HG03108 (cell line): Measurements from ENCODE around the gene LTBP4.
"Not testable (repeated sequence)": the region's sequence is repeated elsewhere in the genome, so short reads cannot be mapped to it uniquely, and the experiment has no call there.

Experiments
- ATAC-seq: cut with Tn5 transposase; IDR thresholded peaks from one replicate; pipeline ENCODE4 v1.9.1; 2021; ENCODE audit warnings: moderate library complexity; ENCODE audit not compliant: unreplicated experiment

The LTBP4 gene, protein sequence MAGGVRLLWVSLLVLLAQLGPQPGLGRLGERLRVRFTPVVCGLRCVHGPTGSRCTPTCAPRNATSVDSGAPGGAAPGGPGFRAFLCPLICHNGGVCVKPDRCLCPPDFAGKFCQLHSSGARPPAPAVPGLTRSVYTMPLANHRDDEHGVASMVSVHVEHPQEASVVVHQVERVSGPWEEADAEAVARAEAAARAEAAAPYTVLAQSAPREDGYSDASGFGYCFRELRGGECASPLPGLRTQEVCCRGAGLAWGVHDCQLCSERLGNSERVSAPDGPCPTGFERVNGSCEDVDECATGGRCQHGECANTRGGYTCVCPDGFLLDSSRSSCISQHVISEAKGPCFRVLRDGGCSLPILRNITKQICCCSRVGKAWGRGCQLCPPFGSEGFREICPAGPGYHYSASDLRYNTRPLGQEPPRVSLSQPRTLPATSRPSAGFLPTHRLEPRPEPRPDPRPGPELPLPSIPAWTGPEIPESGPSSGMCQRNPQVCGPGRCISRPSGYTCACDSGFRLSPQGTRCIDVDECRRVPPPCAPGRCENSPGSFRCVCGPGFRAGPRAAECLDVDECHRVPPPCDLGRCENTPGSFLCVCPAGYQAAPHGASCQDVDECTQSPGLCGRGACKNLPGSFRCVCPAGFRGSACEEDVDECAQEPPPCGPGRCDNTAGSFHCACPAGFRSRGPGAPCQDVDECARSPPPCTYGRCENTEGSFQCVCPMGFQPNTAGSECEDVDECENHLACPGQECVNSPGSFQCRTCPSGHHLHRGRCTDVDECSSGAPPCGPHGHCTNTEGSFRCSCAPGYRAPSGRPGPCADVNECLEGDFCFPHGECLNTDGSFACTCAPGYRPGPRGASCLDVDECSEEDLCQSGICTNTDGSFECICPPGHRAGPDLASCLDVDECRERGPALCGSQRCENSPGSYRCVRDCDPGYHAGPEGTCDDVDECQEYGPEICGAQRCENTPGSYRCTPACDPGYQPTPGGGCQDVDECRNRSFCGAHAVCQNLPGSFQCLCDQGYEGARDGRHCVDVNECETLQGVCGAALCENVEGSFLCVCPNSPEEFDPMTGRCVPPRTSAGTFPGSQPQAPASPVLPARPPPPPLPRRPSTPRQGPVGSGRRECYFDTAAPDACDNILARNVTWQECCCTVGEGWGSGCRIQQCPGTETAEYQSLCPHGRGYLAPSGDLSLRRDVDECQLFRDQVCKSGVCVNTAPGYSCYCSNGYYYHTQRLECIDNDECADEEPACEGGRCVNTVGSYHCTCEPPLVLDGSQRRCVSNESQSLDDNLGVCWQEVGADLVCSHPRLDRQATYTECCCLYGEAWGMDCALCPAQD (N-terminal part only)

DNA sequence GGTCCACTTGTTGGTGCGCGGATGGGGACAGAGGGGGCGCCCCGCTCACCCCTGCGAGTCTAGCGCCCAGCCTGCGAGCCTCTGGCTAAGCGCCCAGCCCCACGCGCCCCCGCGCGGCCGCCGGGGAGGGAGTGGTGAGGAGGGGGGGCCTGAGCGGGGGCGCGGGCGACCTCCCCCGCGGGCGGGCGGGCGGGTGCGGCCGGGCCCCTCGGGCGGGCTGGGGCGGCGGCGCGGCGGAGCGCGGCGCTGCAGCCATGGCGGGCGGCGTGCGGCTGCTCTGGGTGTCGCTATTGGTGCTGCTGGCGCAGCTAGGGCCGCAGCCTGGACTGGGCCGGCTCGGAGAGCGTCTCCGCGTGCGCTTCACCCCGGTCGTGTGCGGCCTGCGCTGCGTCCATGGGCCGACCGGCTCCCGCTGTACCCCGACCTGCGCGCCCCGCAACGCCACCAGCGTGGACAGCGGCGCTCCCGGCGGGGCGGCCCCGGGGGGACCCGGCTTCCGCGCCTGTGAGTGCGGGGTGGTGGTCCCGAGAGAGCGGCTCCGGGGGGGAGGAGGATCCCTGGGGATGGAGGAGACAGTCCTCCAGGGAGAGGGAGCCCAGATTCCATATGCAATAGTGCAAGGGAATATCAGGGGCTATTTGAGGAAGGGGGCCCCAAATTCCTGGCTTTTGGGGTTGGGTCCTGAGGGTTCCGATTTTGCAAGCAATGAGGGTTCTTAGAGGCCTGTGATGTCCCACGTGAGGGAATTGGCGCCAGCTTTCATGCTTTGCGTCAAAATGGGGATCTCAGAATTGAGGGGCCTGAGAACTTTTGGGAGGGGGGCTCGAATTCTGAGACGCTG, at the start of gene LTBP4:
LTBP4 (plus strand) TSS at position 236 of the 841 bp plus-strand sequence; CDS start at position 255, 19 bp downstream.
- ATAC-seq = no peak

DNA sequence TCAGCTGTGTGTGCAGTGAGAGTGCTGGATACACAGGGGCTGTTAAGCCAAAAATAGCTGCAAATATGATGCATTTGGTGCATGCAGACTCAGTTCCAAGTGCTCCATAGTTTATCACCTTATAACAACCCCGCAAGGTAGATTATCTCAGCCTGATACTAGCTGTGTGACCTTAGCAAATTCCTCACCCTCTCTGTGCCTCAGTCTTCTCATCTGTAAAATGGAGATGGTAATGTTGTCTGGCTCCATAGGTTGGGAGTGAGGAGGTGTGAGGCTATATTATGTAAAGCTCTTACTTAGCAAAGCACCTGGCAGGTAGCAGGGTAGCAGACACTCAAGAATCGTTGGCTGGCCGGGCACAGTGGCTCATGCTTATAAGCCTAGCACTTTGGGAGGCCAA, 48.3 kb upstream of the LTBP4 start:
- no peak for ATAC-seq

DNA sequence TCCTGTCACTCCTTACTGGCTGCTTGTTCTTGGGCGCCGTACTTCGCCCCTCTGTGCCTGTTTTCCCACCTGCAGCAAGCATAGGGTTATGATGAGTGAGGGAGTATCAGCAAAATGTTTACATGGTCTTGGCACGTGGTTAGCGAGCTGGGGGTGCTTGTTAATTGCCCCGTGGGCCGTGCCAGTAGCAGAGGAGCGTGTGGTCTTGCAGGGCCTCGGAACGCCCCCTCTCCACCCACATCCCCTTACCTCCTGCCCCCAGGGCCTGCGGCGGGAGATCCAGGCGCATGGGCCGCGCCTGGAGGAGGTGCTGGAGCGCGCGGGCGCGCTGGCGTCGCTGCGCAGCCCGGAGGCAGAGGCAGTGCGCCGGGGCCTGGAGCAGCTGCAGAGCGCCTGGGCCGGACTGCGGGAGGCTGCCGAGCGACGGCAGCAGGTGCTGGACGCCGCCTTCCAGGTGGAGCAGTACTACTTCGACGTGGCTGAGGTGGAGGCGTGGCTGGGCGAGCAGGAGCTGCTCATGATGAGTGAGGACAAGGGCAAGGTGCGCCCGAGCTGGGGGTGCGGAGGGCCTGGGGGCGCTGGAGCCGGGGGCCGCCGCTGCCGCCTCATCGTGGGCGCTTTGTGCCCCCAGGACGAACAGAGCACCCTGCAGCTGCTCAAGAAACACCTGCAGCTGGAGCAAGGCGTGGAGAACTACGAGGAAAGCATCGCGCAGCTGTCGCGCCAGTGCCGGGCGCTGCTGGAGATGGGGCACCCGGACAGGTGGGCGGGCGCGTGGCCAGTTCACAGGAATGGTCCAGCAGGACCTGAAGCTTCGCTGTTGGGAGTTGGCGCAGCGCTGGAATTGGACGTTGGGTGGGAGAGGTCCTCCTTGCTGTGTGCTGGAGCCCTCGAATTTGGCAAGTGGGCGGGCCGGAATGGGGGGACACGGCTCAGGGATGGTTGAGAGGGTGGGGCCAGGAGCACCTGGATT, 47.0 kb upstream of the LTBP4 start:
- ATAC-seq = no peak

DNA sequence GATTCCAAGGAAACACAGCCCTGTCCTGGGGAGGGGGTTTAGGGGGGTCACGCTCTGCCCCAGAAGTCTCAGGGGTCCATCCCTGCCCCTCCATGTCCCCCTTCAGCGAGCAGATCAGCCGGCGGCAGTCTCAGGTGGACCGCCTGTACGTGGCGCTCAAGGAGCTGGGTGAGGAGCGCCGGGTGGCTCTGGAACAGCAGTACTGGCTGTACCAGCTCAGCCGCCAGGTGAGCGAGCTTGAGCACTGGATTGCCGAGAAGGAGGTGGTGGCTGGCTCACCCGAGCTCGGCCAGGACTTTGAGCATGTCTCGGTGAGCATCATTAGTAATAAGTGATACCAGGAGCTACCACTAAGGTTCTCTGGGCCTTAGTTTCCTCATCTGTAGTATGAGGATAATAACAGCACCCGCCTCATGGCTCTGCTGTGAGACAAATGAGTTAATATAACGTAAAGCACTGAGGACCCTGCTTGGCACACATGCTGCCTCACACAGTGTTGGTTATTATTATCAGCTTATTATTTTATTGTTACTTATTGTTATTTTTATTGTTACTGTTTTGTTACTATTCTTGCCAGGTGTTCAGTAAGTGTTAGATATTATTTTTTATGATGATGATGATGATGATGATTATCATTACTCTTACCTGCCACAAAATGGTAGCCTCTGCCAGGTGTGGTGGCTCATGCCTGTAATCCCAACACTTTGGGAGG, 45.0 kb upstream of the LTBP4 start:
- ATAC-seq = no peak

DNA sequence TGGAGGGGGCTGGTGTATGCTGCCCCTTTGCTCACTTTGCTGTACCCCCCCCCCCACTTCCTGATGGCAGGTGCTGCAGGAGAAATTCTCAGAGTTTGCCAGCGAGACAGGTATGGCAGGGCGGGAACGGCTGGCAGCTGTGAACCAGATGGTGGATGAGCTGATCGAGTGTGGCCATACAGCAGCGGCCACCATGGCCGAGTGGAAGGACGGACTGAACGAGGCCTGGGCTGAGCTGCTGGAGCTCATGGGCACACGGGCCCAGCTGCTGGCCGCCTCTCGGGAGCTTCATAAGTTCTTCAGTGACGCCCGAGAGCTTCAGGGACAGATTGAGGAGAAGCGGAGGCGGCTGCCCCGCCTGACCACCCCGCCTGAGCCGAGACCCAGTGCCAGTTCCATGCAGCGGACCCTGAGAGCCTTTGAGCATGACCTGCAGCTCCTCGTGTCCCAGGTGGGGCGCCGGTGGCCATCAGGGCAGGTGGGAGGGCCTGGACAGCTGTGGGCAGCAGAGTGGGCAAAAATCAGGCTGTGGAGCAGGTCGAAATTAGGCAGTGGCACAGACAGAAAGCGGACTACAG, 44.1 kb upstream of the LTBP4 start:
- no peak for ATAC-seq

DNA sequence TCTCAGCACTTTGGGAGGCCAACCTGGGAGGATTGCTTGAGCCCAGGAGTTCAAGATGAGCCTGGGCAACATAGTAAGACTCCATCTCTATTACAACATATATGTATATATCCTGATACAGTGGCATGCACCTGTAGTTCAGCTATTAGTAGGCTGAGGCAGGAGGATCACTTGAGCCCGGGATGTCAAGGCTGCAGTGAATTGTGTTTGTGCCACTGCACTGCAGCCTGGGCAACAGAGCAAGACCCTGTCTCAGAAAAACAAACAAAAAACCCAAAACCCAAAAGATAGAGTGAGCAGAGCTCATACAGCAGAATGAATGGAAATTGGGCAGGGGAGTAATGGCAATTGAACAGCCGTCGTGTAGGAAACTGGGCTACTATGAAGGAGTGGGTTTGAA, 41.8 kb upstream of the LTBP4 start:
- no peak for ATAC-seq

DNA sequence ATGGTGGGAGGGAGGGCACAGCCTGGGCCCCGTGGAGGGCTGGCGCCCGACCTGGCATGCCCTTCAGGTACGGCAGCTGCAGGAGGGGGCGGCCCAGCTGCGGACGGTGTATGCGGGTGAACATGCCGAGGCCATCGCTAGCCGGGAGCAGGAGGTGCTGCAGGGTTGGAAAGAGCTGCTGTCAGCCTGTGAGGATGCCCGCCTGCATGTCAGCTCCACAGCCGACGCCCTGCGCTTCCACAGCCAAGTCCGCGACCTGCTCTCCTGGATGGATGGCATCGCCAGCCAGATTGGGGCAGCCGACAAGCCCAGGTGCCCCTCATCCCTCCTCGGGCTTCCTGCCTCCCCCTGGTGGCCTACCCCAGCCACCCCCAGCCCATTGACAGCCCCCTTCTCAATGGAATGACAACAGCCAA, 41.1 kb upstream of the LTBP4 start:
- ATAC-seq = no peak

DNA sequence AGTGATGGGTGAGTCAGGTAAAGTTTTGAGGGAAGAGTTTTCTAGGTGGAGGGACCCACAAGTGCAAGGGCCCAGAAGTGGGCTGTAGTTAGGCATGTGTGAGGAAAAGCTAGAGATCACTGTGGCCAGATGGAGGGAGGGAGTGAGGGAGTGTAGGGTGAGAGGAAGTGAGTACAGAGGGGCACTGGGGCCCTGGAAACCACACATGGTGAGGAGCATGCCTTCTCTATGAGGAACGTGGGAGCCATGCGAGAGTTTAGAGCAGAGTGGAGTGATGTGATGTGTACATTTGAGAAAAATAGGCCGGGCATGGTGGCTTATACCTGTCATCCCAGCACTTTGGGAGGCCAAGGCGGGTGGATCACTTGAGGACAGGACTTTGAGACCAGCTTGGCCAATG, 39.2 kb upstream of the LTBP4 start:
- ATAC-seq = no peak

DNA sequence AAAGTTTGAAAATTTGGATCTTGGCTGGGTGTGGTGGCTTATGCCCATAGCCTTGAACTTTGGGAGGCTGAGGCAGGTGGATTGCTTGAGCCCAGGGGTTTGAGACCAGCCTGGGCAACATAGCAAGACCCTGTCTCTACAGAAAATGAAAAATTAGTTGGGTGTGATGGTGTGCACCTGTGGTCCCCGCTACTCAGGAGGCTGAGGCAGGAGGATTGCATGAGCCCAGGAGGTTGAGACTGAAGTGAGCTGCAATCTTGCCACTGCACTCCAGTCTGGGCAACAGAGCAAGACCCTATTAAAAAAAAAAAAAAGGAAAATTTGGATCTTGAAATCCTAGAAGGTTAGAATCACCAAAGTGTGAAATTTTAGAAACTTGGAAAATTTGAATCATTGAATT, 36.6 kb upstream of the LTBP4 start:
- not testable (repeated sequence) for ATAC-seq

DNA sequence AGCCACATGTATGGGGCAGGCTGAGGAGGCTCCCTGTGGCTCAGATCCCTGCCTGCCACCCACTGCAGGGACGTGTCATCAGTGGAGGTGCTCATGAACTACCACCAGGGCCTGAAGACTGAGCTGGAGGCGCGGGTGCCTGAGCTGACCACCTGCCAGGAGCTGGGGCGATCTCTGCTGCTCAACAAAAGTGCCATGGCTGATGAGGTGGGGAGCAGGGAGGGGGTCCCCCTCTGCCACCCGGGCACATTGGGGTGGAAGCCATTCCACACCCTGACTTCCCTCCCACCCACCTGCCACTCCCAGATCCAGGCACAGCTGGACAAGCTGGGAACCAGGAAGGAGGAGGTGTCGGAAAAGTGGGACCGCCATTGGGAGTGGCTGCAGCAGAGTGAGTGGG, 35.8 kb upstream of the LTBP4 start:
- ATAC-seq = no peak

DNA sequence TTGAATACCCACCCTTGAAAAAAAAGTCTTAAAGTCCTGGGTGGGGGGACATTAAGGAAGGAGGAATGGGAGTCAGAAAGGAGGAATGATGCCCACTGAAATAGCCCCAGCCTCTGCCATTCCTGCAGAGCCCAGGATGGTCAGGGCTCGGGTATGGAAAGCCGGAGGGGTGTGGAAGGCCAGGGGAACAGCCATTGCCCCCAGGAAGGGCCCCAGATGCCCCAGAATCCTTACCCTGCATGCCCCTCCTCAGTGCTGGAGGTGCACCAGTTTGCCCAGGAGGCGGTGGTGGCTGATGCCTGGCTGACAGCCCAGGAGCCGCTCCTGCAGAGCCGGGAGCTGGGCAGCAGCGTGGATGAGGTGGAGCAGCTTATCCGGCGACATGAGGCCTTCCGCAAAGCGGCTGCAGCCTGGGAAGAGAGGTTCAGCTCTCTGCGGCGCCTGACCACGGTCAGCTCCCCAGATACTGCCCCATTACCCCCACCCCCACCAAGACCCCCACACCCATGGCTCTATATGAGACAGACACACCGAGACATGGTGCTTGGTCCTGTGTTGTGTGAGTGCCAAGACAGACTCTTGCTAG, 35.2 kb upstream of the LTBP4 start:
- no peak for ATAC-seq

DNA sequence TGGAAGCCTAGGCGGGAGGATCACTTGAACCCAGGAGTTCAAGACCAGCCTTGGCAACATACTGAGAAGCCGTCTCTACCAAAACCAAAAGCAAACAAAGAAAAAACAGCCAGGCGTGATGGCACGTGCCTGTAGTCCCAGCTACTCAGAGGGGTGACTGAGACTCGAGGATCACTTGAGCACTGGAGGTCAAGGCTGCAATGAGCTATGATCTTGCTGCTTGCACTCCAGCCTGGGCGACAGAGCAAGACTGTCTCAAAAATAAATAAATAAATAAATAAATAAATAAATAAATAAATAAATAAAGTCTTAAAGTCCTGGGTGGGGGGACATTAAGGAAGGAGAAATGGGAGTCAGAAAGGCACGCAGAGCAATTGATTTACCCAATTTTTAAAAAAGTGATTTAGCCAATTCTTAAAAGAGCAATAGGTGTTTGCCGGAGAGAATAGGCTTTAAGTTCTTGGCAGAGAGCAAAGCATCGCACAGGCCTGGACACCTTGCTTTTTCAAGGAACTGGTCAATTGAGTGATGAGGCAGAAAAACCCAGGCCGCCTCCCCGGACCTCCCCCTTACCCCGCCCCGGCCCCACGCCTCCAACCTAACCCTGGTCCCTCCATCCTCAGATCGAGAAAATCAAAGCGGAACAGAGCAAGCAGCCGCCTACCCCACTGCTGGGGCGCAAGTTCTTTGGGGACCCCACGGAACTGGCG, 34.0 kb upstream of the LTBP4 start:
- no peak for ATAC-seq

DNA sequence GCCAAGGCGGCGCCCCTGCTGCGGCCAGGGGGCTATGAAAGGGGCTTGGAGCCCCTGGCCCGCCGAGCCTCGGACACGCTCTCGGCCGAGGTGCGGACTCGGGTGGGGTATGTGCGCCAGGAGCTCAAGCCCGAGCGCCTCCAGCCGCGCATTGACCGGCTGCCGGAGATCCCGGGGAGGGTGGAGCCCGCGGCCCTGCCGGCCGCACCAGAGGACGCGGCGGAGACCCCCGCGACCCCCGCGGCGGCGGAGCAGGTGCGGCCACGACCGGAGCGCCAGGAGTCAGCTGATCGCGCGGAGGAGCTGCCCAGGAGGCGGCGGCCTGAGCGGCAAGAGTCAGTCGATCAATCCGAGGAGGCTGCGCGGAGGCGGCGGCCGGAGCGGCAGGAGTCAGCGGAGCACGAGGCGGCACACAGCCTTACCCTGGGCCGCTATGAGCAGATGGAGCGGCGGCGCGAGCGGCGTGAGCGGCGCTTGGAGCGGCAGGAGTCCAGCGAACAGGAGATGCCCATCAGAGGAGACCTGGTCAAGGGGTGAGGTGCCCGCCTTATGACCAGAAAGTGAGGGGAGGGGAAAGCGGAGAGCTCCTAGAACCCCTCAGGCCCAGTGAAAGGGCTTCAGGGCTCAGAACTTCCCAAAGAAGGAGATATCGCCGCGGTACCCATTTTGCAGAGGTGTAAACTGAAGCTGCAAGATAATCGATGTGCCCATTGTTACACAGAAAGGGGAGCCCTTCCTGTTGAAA, 33.2 kb upstream of the LTBP4 start:
- no peak for ATAC-seq

DNA sequence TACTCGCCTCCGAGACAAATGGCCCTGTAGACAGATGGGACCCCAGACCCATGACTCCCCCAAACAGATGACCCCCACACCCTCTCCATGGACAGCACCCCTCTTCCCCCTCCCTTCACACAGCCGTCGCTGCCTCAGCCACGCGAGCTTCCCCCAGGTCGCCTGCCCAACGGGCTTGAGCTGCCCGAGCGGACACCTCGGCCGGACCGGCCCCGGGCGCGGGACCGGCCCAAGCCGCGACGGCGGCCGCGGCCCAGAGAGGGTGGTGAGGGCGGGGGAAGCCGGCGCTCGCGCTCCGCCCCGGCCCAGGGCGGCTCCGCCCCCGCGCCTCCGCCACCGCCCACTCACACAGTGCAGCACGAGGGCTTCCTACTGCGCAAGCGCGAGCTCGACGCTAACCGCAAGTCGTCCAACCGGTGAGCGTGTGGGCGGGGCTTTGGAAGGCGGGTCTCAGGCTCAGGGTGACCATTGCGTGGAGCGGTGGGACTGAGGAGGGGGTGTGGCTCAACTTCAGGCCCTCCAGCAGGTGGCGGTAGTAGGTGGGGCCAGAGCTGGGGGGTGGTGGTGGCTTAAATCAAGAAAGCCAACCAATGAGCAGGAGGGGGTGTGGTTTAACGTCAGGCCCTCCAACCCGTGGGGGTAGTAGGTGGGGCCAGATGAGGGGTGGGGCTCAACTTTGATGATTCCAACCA, 30.7 kb upstream of the LTBP4 start:
- peak; percentile 81 for ATAC-seq

DNA sequence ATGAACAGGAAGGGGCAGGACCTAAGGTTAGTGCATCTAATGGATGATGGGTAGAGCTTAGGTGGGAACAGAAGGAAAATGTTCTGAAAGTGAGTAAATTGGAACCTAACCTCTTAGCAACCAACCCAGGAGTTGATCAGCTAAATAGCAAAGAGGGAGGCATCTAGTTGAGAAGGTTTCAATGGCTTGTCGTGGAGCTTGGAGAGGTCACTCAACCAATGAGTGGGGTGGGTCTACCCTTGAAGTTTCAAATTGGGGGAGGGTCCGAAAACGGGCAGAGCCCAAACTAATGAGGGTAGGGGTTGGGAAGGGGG, 30.2 kb upstream of the LTBP4 start:
- no peak for ATAC-seq
